HG02798 (cell line): ENCODE data around the gene SGTA.

Source experiments
- ATAC-seq: cut with Tn5 transposase; IDR thresholded peaks from one replicate; pipeline ENCODE4 v1.9.1; 2021; ENCODE audit warnings: mild to moderate bottlenecking; ENCODE audit not compliant: unreplicated experiment, poor library complexity

The SGTA gene

GRCh38 chr19:2756921-2757881 is 25.9 kb downstream of the SGTA start:
- ATAC-seq: no peak

- no peak for ATAC-seq
These were observed 26.6 kb downstream of the SGTA start for GRCh38 chr19:2756477-2756876.

GRCh38 chr19:2755811-2756210 is 27.3 kb downstream of the SGTA start:
- no peak for ATAC-seq

GRCh38 chr19:2755448-2755705 is 27.7 kb downstream of the SGTA start:
- ATAC-seq: no peak

GRCh38 chr19:2754659-2755447 is 28.2 kb downstream of the SGTA start:
- ATAC-seq: no peak

GRCh38 chr19:2751438-2751830 is 31.6 kb downstream of the SGTA start:
- ATAC-seq: no peak

- ATAC-seq: no peak
These were observed 32.1 kb downstream of the SGTA start for GRCh38 chr19:2750808-2751437.

- ATAC-seq: peak; percentile 41
These were observed 35.7 kb downstream of the SGTA start for GRCh38 chr19:2747349-2747748.

GRCh38 chr19:2744113-2744512 is 39.0 kb downstream of the SGTA start:
- no peak for ATAC-seq

GRCh38 chr19:2743099-2743498 is 40.0 kb downstream of the SGTA start:
- no peak for ATAC-seq

GRCh38 chr19:2740314-2740656 is 42.8 kb downstream of the SGTA start:
- ATAC-seq: no peak

- peak; percentile 97 for ATAC-seq
These were observed 43.3 kb downstream of the SGTA start, which contains the start of gene SLC39A3 for GRCh38 chr19:2739602-2740313. SLC39A3 (minus strand) TSS chr19:2740017; CDS start chr19:2737257, 2,760 bp downstream.

GRCh38 chr19:2736550-2737190 is 46.4 kb downstream of the SGTA start:
- ATAC-seq: no peak

- no peak for ATAC-seq
These were observed 47.7 kb downstream of the SGTA start for GRCh38 chr19:2735374-2735773.

GRCh38 chr19:2734589-2735288 is 48.3 kb downstream of the SGTA start:
- ATAC-seq: no peak

GRCh38 chr19:2733930-2734588 is 49.0 kb downstream of the SGTA start:
- ATAC-seq: no peak

- no peak for ATAC-seq
These were observed 50.2 kb downstream of the SGTA start for GRCh38 chr19:2732883-2733282.

- ATAC-seq: no peak
These were observed 50.8 kb downstream of the SGTA start for GRCh38 chr19:2732157-2732725.
